Fibroblast of the aortic adventitia (primary cell): ENCODE results near the gene NAPEPLD. TPM values are rescaled to one million over a fixed set of nuclear protein-coding genes. Genes with fewer than 3 reads are reported as not detected.
"Not testable (repeated sequence)": the region's sequence is repeated elsewhere in the genome, so short reads cannot be mapped to it uniquely, and the experiment has no call there.

Experiments
- DNase-seq: peaks from one replicate; pipeline ENCODE4 v3.0.0-alpha.2; 2010; ENCODE audit warnings: low read depth
- H3K4me3 ChIP-seq: 2 replicates; pipeline ENCODE4 v1.5.1; 2011; ENCODE audit warnings: low read depth, mild to moderate bottlenecking, control low read depth, low read length, moderate library complexity
- total RNA-seq: library from RNA; depleted of rRNA; stranded (reverse); fragments of >200 nt; gene quantifications from 2 replicates; pipeline ENCODE4 v1.2.3, GENCODE V29; 2012; ENCODE audit warnings: low replicate concordance
- TF ChIP-seq, protein P1 (sequence below): IDR thresholded peaks from 2 replicates; pipeline ENCODE4 v1.5.1; 2011; ENCODE audit warnings: mild to moderate bottlenecking, low read length, control low read depth, inconsistent platforms; ENCODE audit not compliant: insufficient read depth

NAPEPLD gene
- total RNA-seq, 1 donor, result 39.3 TPM

DNA sequence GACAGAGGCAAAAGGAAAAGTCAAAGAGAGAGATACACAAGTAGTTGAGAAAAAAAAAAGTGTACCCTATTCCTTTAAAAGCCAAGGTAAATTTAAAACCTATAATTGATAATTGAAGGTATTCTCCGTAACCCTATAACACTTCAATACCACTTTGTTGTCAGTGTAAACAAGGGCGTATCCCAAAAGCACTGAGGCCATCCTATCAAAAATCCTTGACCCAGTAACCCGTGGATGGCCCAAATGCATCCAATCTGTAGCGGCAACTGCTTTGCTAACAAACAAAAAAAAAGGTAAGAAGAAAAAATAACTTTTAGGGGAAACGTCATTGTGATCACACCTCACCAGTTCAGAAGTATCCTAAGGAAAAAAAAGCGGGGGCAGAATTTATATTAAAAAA lies 5.1 kb upstream of the NAPEPLD start:
- TF ChIP-seq, protein P1, sequence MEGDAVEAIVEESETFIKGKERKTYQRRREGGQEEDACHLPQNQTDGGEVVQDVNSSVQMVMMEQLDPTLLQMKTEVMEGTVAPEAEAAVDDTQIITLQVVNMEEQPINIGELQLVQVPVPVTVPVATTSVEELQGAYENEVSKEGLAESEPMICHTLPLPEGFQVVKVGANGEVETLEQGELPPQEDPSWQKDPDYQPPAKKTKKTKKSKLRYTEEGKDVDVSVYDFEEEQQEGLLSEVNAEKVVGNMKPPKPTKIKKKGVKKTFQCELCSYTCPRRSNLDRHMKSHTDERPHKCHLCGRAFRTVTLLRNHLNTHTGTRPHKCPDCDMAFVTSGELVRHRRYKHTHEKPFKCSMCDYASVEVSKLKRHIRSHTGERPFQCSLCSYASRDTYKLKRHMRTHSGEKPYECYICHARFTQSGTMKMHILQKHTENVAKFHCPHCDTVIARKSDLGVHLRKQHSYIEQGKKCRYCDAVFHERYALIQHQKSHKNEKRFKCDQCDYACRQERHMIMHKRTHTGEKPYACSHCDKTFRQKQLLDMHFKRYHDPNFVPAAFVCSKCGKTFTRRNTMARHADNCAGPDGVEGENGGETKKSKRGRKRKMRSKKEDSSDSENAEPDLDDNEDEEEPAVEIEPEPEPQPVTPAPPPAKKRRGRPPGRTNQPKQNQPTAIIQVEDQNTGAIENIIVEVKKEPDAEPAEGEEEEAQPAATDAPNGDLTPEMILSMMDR, result no peak
- no peak overlapping the region for H3K4me3 ChIP-seq
- DNase-seq, result no peak

DNA sequence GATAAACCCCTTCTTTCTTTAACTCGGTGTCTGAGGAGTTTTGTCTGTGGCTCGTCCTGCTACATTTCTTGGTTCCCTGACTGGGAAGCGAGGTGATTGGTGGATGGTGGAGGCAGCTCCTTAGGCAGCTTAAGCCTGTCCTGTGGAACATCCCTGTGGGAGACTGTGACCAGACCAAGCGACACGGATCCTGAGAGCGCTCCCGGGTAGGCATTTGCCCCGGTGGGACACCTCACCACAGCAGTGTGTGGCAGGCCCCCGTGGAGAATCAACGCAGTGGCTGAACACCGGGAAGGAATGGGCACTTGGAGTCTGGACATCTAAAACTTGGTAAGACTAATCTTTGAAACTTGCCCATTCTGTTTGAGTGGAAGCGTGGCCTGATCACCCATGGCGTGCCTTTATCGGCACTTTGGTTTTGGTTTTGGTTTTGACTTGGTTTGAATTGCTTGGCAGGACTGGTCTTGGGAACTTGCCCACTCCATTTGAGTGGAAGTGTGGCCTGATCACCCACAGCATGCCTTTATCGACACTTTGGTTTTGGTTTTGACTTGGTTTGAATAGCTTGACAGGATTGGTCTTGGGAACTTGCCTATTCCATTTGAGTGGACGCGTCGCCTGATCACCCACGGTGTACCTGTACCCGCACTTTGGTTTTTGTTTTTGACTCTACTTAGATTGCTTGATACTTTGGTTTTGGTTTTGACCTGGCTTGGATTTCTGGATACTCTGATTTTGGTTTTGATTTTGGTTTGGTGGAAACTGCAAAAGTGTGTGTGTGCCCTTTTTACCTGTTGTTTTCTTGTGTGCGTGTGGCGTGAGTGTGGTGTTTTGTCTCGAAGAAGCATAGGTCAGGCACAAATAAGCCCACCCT lies 4.1 kb upstream of the NAPEPLD start:
- not testable (repeated sequence) for DNase-seq, H3K4me3 ChIP-seq

DNA sequence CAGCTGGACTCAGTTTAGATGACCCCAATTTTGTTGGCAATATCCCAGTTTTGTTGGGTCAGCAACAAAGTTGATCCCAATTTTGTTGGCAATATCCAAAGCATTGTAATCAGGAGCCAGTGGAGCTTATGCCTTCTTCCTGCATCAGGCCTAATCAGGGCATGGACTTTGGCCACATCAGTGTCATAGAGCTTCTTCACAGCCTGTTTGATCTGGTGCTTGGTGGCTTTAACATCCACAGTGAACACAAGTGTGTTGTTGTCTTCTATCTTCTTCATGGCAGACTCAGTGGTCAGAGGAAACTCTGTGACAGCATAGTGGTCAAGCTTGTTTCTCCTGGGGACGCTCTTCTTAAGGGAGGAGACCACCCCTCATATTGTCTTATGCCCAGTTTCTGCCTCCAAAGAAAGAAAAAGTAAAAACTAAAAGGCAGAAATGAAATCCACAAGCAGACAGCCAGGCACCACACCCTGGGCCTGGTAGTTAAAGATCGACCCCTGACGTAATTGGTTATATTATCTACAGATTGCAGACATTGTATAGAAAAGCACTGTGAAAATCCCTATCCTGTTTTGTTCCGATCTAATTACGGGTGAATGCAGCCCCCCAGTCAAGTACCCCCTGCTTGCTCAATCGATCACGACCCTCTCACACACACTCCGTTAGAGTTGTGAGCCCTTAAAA lies 3.2 kb upstream of the NAPEPLD start:
- not testable (repeated sequence) for H3K4me3 ChIP-seq, DNase-seq

- no peak for DNase-seq
- TF ChIP-seq, protein P1, result no peak
- no peak overlapping the region for H3K4me3 ChIP-seq
Observed at GRCh38 chr7:103150192-103150591, 1.3 kb upstream of the NAPEPLD start.

- no peak for DNase-seq
- TF ChIP-seq, protein P1, result no peak
Observed at GRCh38 chr7:103149808-103150180, 895 bp upstream of the NAPEPLD start.

DNA sequence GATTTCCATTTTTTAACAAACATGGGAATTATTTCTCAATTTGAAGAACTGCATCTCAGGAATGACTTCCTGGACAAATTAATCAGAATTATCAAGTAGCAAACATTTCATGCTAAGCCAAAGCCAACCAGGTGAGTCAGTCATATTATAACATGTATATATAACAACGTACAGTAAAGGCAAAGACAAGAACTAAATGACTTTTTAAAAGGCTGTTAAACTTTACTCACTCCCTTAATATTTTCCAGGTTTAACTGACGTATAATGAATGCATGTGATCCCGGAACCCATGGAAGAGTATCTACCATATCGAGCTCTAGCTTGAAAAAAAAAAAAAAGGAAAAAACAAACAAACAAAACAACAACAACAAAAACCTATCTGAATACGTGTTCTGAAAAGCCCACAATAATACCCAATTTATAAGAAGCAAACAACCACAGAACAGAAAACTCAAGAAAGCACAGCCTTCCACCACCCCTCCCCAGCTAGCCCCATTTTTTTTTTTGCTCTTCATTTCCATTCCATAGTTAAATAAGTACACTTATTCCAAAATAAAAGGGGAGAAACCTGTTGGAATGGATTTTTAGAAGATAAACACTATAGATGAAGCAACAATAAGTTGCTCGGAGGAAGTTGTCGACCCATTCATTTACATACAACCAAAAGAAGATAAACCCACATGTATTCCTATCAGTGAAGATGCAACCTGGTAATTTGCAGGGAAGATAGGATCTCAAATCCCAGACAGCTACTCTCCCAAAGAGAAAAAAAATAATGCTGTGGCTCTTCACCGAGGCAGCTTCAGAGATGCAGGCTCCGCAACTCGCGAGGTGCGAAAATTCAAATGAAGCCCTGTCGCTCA lies 537 bp downstream of the NAPEPLD start:
- TF ChIP-seq, protein P1, result no peak
- peak overlapping the region; percentile 86 for H3K4me3 ChIP-seq
- DNase-seq, result peak; percentile 21

More at GRCh38 chr7:103149808-103150180, 895 bp upstream of the NAPEPLD start:
- peak overlapping the region; percentile 86 for H3K4me3 ChIP-seq

DNA sequence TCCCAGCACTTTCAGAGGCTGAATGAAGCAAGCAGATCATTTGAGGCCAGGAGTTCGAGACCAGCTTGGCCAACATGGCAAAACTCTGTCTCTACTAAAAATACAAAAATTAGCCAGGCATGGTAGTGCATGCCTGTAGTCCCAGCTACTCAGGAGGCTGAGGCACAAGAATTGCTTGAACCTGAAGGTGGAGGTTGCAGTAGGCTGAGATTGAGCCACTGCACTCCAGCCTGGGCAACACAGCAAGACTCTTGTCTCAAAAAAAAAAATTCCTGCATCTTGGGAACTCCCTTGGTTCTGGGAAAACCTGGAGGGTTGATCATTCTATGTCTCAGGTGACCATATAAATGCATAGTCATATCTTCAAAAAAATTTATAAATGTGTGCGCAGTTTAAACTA lies 4.1 kb downstream of the NAPEPLD start:
- DNase-seq, H3K4me3 ChIP-seq: not testable (repeated sequence)

DNA sequence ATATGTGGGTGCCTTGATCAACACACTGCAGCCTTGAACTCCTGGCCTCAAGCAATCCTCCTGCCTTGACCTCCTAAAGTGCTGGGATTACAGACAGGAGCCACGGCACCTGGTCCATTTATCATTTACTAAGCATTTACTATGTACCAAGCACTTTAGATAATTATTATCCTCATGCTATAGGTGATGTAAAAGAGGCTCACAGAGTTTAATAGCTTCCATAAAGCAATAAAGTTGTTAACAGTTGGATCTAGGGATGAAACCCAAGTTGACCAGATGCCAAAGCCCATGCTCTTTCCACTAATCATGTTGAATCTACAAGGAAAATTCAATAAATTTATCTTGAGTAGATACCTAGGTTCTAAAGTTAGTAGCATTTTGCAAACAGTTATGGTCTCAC lies 5.0 kb downstream of the NAPEPLD start:
- TF ChIP-seq, protein P1, result no peak

More for the DNA sequence above, 5.0 kb downstream of the NAPEPLD start:
- no peak overlapping the region for H3K4me3 ChIP-seq
- no peak for DNase-seq
